Upper lobe of left lung (tissue), 6 donors: Measurements from ENCODE around the gene MSANTD1. TPM values are rescaled to one million over a fixed set of nuclear protein-coding genes. Genes with fewer than 3 reads are reported as not detected.

Source experiments
- ATAC-seq, 2 donors: fragments of 200-7000 bp; cut with Tn5 transposase; one replicate each; pipeline ENCODE4 v1.9.1; 2022; ENCODE audit warnings: mild to moderate bottlenecking in 2 of 2, moderate library complexity in 2 of 2; ENCODE audit not compliant: low FRiP score in 2 of 2
- DNase-seq, 2 donors: peaks; one replicate each; pipeline ENCODE4 v3.0.0-alpha.2; 2019 to 2020
- H3K27ac ChIP-seq, 4 donors: fragments of 200-600 bp; sonication (generic); one replicate each; pipeline ENCODE4 v1.5.1; 2016 to 2019
- H3K27me3 ChIP-seq, 4 donors: fragments of 200-600 bp; sonication (generic); one replicate each; pipeline ENCODE4 v1.5.1; 2017 to 2019
- H3K36me3 ChIP-seq, 4 donors: fragments of 200-600 bp; sonication (generic); one replicate each; pipeline ENCODE4 v1.5.1; 2016 to 2019
- H3K4me1 ChIP-seq, 4 donors: fragments of 200-600 bp; sonication (generic); one replicate each; pipeline ENCODE4 v1.5.1; 2018 to 2019
- H3K4me3 ChIP-seq, 4 donors: fragments of 200-600 bp; sonication (generic); one replicate each; pipeline ENCODE4 v1.5.1; 2017 to 2019; ENCODE audit warnings: mild to moderate bottlenecking in 2 of 4, moderate library complexity in 1 of 4
- H3K9me3 ChIP-seq, 4 donors: fragments of 200-600 bp; sonication (generic); one replicate each; pipeline ENCODE4 v1.5.1; 2018 to 2019
- EP300 ChIP-seq, 4 donors: sonication (generic); formaldehyde crosslinking; IDR thresholded peaks; one replicate each; pipeline ENCODE4 v1.5.1; 2017; ENCODE audit warnings: antibody characterized with exemption in 4 of 4, control low read depth in 2 of 4
- POLR2A ChIP-seq, 4 donors: fragments of 450-650 bp; IDR thresholded peaks; one replicate each; pipeline ENCODE4 v1.5.1; 2016 to 2017; ENCODE audit warnings: antibody characterized with exemption in 4 of 4, mild to moderate bottlenecking in 2 of 4
- POLR2AphosphoS5 ChIP-seq, 2 donors: sonication (generic); formaldehyde crosslinking; IDR thresholded peaks; one replicate each; pipeline ENCODE4 v1.5.1; 2017; ENCODE audit warnings: antibody characterized with exemption in 2 of 2
- WGBS, 2 donors: methylation state at CpG; one replicate each; pipeline ENCODE4 v1.1.5; 2017 to 2018; 5-methylcytosine and 5-hydroxymethylcytosine counted together
- total RNA-seq, 6 donors: library from RNA; depleted of rRNA in 4 of 6; stranded (reverse); fragments of >200 nt in 4 of 6; gene quantifications; one replicate each; pipeline versions ENCODE4 v1.1.0 to v1.2.1, GENCODE V29; 2016 to 2021
- TF ChIP-seq, protein P1 (sequence below), 6 experiments: fragments of 450-650 bp in 4 of 6; fragments of 200-600 bp in 2 of 6; sonication (generic) in 2 of 6; IDR thresholded peaks; one replicate each; pipeline ENCODE4 v1.5.1; 2016 to 2019; ENCODE audit warnings: antibody characterized with exemption in 6 of 6
- donor health status: DM: no; HTN: no; CAD: no; lungs with moderate emphysema.
- donor health status: DM: no; HTN: yes; CAD: no; lungs with severe emphysema.

The MSANTD1 gene
- total RNA-seq, 6 donors from 2014 or later, result 1.00 to 7.3 (median 1.8) TPM

DNA sequence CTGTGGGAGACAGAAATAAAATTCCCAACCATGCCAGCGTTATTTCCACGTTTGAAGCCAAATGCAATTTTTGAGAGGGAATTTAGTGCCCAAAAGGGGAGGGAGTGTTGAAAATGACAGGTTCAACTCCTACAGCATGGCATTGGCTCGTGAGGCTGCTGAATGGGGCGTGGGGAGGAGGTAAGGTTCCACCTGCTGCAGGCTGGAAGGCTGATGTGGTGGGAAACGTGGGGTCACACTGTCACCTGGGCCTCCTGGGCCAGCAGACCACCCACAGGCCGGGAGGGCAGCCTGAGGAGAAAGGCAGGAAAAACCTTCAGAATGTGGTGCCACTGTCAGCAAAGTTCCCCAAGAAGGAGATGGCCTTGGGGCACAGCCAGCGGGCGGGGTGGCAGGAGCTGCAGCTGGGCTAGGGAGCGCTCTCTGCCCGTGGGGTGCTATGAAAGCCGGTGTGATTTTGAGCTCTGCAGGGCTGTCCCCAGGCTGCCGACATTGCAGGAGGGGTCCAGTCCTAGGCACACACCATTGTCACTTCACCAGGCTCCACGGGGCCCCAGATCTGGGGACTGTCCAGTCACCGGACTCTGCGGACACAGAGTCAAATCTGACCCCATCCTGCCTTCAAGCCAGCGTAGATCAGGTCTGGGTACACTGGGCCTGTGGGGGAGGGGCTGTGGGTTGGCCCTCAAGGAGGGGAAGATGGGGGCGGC is 19.6 kb downstream of the MSANTD1 start:
- ATAC-seq, result peak in 1 of 2 donors; percentile 23
- WGBS, 2 donors, result 86 to 89% methylated on average over 16 of the region's 17 CpGs
- Histone ChIP-seq H3K27ac (no peak overlapping the region), H3K27me3 (no peaks in the 10 kb centered on the region), H3K9me3 (no peaks in the 10 kb centered on the region), H3K4me1 (no peaks in the 10 kb centered on the region), H3K36me3 (no peaks in the 10 kb centered on the region), H3K4me3 (no peak overlapping the region)
- peak in 1 of 2 donors; percentile 59 for DNase-seq
- TF ChIP-seq POLR2A (IDR thresholded peaks at IDR 0.05) (no peak), POLR2AphosphoS5 (IDR thresholded peaks at IDR 0.05) (no peak), EP300 (IDR thresholded peaks at IDR 0.05) (no peak)
- TF ChIP-seq, protein P1, sequence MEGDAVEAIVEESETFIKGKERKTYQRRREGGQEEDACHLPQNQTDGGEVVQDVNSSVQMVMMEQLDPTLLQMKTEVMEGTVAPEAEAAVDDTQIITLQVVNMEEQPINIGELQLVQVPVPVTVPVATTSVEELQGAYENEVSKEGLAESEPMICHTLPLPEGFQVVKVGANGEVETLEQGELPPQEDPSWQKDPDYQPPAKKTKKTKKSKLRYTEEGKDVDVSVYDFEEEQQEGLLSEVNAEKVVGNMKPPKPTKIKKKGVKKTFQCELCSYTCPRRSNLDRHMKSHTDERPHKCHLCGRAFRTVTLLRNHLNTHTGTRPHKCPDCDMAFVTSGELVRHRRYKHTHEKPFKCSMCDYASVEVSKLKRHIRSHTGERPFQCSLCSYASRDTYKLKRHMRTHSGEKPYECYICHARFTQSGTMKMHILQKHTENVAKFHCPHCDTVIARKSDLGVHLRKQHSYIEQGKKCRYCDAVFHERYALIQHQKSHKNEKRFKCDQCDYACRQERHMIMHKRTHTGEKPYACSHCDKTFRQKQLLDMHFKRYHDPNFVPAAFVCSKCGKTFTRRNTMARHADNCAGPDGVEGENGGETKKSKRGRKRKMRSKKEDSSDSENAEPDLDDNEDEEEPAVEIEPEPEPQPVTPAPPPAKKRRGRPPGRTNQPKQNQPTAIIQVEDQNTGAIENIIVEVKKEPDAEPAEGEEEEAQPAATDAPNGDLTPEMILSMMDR (IDR thresholded peaks at IDR 0.05), result no peak

DNA sequence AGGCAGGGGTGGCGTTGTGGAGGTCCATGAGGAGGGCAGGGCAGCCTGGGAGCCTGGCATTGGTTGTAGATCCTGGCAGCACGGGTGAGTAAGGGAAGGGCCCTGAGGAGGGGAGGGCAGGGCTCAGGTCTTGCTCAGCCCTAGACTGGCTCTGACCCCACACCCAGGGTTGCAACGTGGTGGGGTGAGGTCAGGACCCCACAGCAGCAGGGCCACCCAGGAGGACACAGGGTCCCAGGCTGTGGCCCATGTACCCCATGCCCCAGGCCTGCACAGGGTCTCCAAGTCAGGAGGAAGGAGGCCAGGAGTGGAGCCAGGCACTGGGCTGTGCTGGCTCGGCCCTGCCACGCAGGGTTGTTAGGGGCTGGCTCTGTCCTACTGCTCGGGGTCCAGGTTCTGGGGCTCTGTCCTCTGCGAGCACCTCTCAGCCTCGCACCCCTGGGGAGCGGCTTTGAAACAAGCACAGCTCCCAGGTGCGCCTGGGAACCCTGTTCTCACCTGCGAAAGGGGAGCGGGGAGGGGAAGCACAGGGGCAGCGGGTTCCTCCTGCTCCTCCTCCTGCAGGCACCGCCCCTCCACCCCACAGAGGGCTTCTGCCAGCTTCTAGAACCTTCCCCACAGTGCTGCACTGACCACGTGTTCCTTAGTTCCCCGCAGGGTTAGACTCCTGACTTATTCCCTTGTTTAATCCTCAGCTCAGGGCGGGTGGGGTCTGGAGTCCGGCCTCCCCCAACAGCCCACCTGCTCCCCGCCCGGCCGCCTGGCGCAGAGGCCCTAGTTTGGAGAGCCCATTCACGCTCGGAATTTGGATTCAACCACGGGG is 20.4 kb downstream of the MSANTD1 start:
- 82 to 85% methylated on average over 13 to 25 of the region's 25 CpGs for WGBS, 2 donors
- Histone ChIP-seq H3K27me3 (no peaks in the 10 kb centered on the region), H3K4me1 (no peaks in the 10 kb centered on the region), H3K4me3 (no peak overlapping the region), H3K9me3 (no peaks in the 10 kb centered on the region), H3K36me3 (no peaks in the 10 kb centered on the region), H3K27ac (no peak overlapping the region)
- TF ChIP-seq EP300 (IDR thresholded peaks at IDR 0.05) (no peak), POLR2AphosphoS5 (IDR thresholded peaks at IDR 0.05) (no peak), POLR2A (IDR thresholded peaks at IDR 0.05) (no peak)
- TF ChIP-seq, protein P1 (IDR thresholded peaks at IDR 0.05), result no peak
- ATAC-seq (peak; percentile 15 to 20), DNase-seq (peak in 1 of 2 donors; percentile 66)

DNA sequence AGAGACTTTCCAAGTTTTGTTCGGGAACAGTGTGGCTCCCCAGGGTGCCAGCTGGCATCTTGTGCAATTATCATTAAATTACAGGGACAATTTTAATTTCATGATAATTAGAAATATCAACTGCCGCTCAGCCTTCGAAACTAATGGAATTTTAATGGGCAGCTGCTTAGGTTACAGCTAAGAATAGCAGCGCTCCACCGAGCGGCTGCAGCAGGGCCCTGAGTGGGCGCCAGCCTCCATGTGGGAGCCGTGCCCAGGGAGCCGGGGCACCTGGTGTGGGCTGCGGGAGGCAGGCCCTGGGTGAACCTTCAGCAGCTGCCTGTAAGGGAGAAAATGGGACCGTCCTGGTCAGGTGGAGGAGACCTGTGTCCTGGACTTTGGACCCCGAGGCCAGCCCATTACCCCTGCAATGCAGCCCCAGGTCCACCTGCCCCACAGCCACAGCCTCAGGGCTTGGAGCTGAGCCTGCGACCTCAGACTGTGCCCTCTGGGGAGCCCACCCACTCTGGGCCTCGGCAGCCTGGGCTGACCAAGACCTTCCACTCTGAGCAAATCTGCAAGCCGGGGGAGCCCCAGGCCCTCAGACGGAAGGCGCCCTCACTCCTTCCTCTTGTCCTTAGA is 21.1 kb downstream of the MSANTD1 start:
- Histone ChIP-seq H3K27ac (no peak overlapping the region), H3K4me3 (no peak overlapping the region), H3K27me3 (no peaks in the 10 kb centered on the region), H3K4me1 (no peaks in the 10 kb centered on the region), H3K36me3 (no peaks in the 10 kb centered on the region), H3K9me3 (no peaks in the 10 kb centered on the region)
- 74 to 87% methylated on average over 13 to 17 of the region's 17 CpGs for WGBS, 2 donors
- peak in 1 of 2 donors; percentile 67 for DNase-seq
- ATAC-seq, result peak in 1 of 2 donors; percentile 21
- TF ChIP-seq POLR2A (IDR thresholded peaks at IDR 0.05), result no peak
- TF ChIP-seq EP300 (IDR thresholded peaks at IDR 0.05), result no peak
- TF ChIP-seq, protein P1 (IDR thresholded peaks at IDR 0.05), result no peak
- no peak for TF ChIP-seq POLR2AphosphoS5 (IDR thresholded peaks at IDR 0.05)

DNA sequence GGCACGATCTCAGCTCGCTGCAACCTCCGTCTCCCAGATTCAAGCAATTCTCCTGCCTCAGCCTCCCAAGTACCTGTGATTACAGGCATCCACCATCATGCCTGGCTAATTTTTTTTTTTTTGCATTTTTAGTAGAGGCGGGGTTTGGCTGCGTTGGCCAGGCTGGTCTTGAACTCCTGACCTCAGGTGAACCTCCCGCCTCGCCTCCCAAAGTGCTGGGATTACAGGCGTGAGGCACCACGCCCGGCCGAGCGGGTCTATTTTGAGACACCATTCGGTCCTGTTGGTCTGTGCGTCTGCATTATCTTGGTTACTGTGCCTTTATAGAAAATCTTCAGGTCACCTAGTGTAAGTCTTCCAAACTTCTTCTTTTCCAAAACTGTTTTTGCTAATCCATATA is 22.2 kb downstream of the MSANTD1 start:
- DNase-seq, result no peak
- no peak for ATAC-seq
- TF ChIP-seq POLR2AphosphoS5 (IDR thresholded peaks at IDR 0.05) (no peak), POLR2A (IDR thresholded peaks at IDR 0.05) (no peak), EP300 (IDR thresholded peaks at IDR 0.05) (no peak)
- TF ChIP-seq, protein P1 (IDR thresholded peaks at IDR 0.05), result no peak

More for the DNA sequence above, 22.2 kb downstream of the MSANTD1 start:
- Histone ChIP-seq H3K4me3 (no peak overlapping the region), H3K27ac (no peak overlapping the region), H3K9me3 (no peaks in the 10 kb centered on the region), H3K36me3 (no peaks in the 10 kb centered on the region), H3K27me3 (no peaks in the 10 kb centered on the region), H3K4me1 (no peaks in the 10 kb centered on the region)
- WGBS, 2 donors, result 88 to 94% methylated on average over 14 of the region's 14 CpGs
